GM19035 (cell line): ENCODE results near the gene SLC35E4.
"Not testable (repeated sequence)": the region's sequence is repeated elsewhere in the genome, so short reads cannot be mapped to it uniquely, and the experiment has no call there.

Experiments
- ATAC-seq: cut with Tn5 transposase; IDR thresholded peaks from one replicate; pipeline ENCODE4 v1.9.1; 2021; ENCODE audit not compliant: unreplicated experiment

SLC35E4 gene

GRCh38 chr22:30610299-30610698 is 25.3 kb upstream of the SLC35E4 start:
- no peak for ATAC-seq

- ATAC-seq = no peak
Measured at GRCh38 chr22:30611197-30611596, 24.4 kb upstream of the SLC35E4 start.

GRCh38 chr22:30612789-30613188 is 22.8 kb upstream of the SLC35E4 start:
- ATAC-seq = no peak

- no peak for ATAC-seq
Measured at GRCh38 chr22:30614268-30614667, 21.3 kb upstream of the SLC35E4 start.

GRCh38 chr22:30614879-30615278 is 20.7 kb upstream of the SLC35E4 start:
- no peak for ATAC-seq

- ATAC-seq = no peak
Measured at GRCh38 chr22:30615543-30615954, 20.0 kb upstream of the SLC35E4 start.

- ATAC-seq = no peak
Measured at GRCh38 chr22:30617819-30618218, 17.8 kb upstream of the SLC35E4 start.

GRCh38 chr22:30619909-30620308 is 15.7 kb upstream of the SLC35E4 start:
- ATAC-seq = not testable (repeated sequence)

- ATAC-seq = no peak
Measured at GRCh38 chr22:30626413-30626812, 9.2 kb upstream of the SLC35E4 start.

GRCh38 chr22:30627471-30627870 is 8.1 kb upstream of the SLC35E4 start:
- no peak for ATAC-seq

- ATAC-seq = no peak
Measured at GRCh38 chr22:30628491-30628890, 7.1 kb upstream of the SLC35E4 start.

- ATAC-seq = not testable (repeated sequence)
Measured at GRCh38 chr22:30631469-30631868, 4.1 kb upstream of the SLC35E4 start.

GRCh38 chr22:30634471-30635233 is 929 bp upstream of the SLC35E4 start:
- peak; percentile 45 for ATAC-seq

- peak; percentile 8 for ATAC-seq
Measured at GRCh38 chr22:30636226-30637077, 871 bp downstream of the SLC35E4 start.

- no peak for ATAC-seq
Measured at GRCh38 chr22:30637701-30638114, 2.1 kb downstream of the SLC35E4 start.

- ATAC-seq = no peak
Measured at GRCh38 chr22:30640361-30640760, 4.8 kb downstream of the SLC35E4 start.

- no peak for ATAC-seq
Measured at GRCh38 chr22:30640839-30641430, 5.4 kb downstream of the SLC35E4 start.

GRCh38 chr22:30643055-30643875 is 7.7 kb downstream of the SLC35E4 start:
- no peak for ATAC-seq

GRCh38 chr22:30646518-30647160 is 11.1 kb downstream of the SLC35E4 start:
- ATAC-seq = no peak

GRCh38 chr22:30647536-30647935 is 12.0 kb downstream of the SLC35E4 start:
- no peak for ATAC-seq
